Pons (tissue), 1 donor: Measurements from ENCODE around the gene MTA2.

Source experiments
- DNase-seq: peaks from one replicate; pipeline ENCODE4 v3.0.0-alpha.2; 2016; ENCODE audit warnings: low spot score

MTA2 gene

DNA sequence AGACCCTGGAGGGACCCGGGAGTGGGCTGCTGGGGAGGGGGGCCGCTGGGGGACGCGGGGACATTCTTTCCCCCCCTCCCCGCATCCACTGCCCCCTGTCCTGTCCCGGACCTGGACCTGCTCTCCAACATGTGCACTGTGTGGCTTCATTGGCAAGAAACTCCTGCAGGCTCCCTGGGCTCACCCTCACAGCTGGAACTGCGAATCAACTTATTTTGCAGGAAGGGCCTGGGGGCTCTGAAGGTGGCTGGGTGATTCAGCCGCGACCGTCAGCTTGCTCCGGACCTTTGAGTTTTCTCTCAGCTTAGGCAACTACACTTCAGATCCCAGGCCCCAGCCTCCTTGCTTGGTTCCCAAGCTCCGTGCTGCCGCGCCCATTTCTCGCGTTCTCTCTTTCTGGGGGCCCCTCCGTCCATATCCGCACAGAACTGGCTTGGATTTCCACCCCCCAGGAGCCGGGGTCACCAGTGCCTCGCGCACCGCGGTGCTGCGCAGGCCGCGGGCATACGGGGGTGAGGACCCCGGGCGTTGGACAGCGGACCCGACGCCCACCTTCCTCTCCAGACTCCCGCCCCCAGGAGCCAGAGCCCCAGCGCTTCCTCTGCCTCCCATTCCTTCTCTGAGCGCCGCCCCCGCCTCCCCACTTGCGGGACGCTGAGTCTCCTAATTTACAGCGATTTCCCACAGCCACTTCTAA, 54.6 kb downstream of the MTA2 start:
- DNase-seq = no peak

DNA sequence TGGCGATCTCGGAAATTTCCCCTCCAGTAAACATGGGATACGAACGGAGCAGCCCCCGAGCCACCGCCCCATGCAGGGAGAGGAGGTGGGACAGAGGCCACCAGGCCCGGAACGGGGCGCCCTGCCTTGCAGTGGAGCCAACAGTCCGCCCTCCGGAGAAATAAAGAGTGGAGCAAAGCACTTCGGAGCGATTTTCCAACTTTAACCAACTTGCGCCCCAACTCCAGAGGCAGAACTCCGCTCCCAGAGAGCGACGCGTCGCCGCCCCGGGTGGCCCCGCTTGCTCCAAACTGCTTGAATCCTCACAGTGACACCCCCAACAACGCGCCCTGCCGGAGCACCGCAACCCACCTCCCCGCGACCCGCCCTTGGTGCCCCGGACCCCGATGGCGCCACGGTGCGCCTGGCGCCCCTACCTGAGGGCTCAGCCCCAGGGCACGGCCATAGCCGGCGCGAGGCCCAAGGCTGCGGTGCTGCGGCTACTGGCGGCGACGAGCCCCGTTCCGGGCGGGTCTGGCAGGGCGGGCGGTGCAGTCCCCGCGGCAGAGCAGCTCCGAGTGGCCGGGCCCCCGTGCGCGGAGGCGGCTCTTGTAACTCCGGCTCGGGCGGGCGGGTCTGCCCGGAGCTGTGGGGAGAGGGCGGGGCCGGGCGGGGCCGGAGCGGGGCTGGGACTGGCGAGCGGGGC, 55.3 kb downstream of the MTA2 start, which contains the start of gene AHNAK:
TSS of gene AHNAK (minus strand) at position 563 of the 685 bp plus-strand sequence. CDS start 10,708 bp downstream, outside the sequence.
- no peak for DNase-seq

DNA sequence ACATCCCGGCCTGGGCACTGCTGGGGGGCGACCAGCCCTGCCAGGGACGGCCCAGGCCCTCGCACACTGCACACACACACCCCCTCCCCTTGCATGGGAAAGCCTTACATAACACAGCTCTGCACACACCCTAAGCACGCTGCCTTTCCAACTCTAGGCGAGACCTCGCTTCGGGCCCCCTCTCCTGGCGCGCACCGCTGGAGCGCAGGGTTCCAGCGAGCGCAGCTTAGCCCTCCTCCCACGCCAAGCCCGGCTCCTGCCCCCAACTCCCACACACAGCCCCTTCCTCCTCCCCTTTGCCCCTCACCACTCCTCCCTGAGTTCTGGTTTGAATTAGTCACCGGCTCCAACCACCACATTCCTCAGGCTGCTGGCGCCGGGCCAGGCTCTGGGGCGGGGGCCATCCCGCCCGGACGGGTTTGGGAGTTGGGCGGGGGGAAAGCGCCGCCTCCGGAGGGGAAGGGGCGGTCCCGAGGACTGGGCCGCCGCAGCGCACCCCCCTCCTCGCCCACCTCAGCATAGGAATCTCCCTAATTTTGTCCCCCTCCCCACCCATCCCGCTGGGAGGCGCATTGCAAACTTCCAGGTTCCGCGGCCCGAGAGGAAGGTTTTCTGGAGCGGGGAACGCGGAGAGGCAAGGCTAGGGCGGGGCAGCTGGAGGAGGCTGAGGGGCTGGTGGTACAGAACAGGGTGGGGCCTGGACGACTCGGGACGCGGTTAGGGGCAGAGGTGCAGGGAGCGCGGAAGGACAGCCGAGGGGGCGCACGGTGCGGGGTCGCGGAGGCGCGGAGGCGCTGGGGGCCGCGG, 56.0 kb downstream of the MTA2 start:
- no peak for DNase-seq

DNA sequence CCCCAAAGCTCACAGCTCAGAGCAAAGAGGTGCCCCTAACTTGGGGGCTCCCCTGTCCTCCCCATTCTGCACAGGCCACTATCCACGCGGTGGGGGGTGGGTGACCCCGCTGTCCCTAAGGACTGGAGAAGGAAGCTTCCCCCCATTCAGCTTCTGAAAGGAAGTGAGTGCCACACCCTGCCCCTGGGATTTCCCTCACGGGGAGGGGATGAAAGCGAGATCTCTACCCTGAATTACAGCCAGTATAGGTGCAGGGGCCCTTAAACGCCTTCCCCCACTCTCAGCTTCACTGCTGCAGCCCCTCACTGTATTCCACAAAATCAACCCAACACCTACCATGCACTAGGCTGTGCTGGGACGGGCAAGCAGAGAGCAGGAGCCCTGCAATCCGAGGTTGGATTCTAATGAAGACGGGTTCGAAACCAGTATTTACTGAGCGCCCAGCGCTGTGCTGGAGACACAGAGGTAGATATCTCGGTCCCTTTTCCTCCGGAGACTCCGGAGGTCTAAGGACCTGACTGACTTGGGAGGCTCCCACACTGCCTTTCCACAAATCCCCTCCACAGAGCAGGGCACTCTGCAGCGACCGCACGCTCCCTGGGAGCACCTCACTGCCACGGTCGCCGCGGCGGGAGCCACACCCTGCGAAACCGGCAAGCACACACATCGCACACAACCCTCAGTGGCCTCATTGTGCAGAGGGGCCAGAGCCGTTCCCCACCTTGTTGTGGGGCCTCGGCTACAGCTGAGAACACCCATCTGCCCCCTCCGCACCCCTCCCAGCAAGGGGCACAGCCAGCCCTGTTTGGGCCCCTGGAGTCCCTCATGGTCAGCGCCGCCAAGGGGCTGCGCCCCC, 56.9 kb downstream of the MTA2 start:
- no peak for DNase-seq

DNA sequence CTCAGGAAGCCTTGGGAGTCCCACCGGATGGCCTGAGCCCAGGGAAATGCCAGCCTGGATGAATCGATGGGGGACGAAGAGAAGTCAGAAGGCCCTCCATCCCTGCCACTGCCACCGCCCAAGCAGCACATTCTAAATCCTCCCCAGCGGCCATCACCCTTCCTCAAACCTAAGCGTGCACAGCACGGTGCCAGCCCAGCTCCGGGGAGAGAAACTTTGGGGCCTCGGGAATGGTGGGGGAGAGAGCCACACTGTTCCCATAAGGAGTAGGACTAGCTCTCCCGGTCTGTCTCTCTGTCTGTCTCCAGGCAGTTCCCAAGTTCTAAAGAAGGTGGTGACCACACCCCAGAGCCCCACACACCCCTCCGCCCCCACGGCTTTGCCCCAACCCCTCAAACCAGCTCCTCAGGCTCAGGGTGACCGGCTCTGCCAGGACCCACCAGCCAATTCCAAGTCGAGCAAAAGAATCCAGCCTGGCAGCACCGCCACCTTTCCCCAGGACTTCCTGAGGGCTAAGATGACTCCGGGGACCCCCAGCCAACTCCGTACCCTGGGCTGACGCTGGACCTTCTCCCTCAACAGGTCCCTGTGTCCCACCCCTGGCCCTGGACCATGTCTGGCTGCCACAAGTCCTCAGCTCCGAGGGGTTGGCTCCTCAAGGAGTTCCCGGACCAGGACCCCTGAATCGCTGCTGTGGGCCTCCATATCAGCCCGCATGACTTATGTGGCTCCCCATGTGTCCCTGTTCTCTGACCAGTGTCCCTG, 57.8 kb downstream of the MTA2 start:
- DNase-seq = no peak
